ENCODE results near the gene MTRR. TPM values are rescaled to one million over a fixed set of nuclear protein-coding genes. Genes with fewer than 3 reads are reported as not detected.
A peak's percentile ranks its signal among the peaks of the same experiment; 100 is the strongest.

MTRR gene
- total and polyA plus RNA-seq, 11 donors, result 9.5 to 42.2 (median 28.7) TPM

GRCh38 chr5:7902666-7903625 lies 34.0 kb downstream of the MTRR start:
- Histone ChIP-seq H3K27me3 (no peaks in the 10 kb centered on the region), H3K9me3 (peaks cover 0 to 16% (median 5%) of the 10 kb centered on the region in 12 donors), H3K4me3 (no peak overlapping the region), H3K27ac (no peak overlapping the region), H3K4me1 (no peaks in the 10 kb centered on the region), H3K36me3 (peaks cover 0 to 91% (median 55%) of the 10 kb centered on the region in 9 donors)
- TF ChIP-seq CTCF (IDR thresholded peaks at IDR 0.05), result no peak
- 79 to 82% (median 80%) methylated on average over 9 of the region's 9 CpGs for WGBS, 4 donors
- ATAC-seq, result peak in 3 of 4 donors; percentile 18 to 78 (median 68)
- no peak for DNase-seq
- intact Hi-C loops (cut with DNase I), result no loop called here

GRCh38 chr5:7904170-7904569 lies 35.2 kb downstream of the MTRR start:
- no peaks in the 10 kb centered on the region for H3K27me3 ChIP-seq
- H3K9me3 ChIP-seq, result peaks cover 0 to 28% (median 14%) of the 10 kb centered on the region in 12 donors
- no peaks in the 10 kb centered on the region for H3K4me1 ChIP-seq
- intact Hi-C loops (cut with DNase I), result no loop called here
- DNase-seq, result no peak
- no peak for ATAC-seq
- 93 to 95% (median 93%) methylated on average over 2 of the region's 2 CpGs for WGBS, 4 donors
- TF ChIP-seq CTCF (IDR thresholded peaks at IDR 0.05) (no peak), POLR2A (IDR thresholded peaks at IDR 0.05) (no peak)
- no peak overlapping the region for H3K27ac ChIP-seq
- H3K4me3 ChIP-seq, result no peak overlapping the region
- peaks cover 0 to 91% (median 47%) of the 10 kb centered on the region in 9 donors for H3K36me3 ChIP-seq

- intact Hi-C loops (cut with DNase I), result no loop called here
- H3K36me3 ChIP-seq, result peaks cover 0 to 62% (median 12%) of the 10 kb centered on the region in 9 donors
Observed at GRCh38 chr5:7907612-7908011, 38.7 kb downstream of the MTRR start.

GRCh38 chr5:7908317-7908716 lies 39.4 kb downstream of the MTRR start:
- WGBS, 4 donors, result 91 to 100% (median 99%) methylated on average over 1 of the region's 1 CpG
- intact Hi-C loops (cut with DNase I), result no loop called here
- no peaks in the 10 kb centered on the region for H3K27me3 ChIP-seq
- H3K27ac ChIP-seq, result no peak overlapping the region
- TF ChIP-seq CTCF (IDR thresholded peaks at IDR 0.05) (no peak), POLR2A (IDR thresholded peaks at IDR 0.05) (no peak)
- H3K4me3 ChIP-seq, result no peak overlapping the region
- H3K9me3 ChIP-seq, result peaks cover 0 to 49% (median 19%) of the 10 kb centered on the region in 12 donors
- no peaks in the 10 kb centered on the region for H3K4me1 ChIP-seq
- ATAC-seq, result no peak
- DNase-seq, result no peak
- H3K36me3 ChIP-seq, result peaks cover 0 to 58% (median 10%) of the 10 kb centered on the region in 9 donors

More at GRCh38 chr5:7907612-7908011, 38.7 kb downstream of the MTRR start:
- 98 to 100% (median 100%) methylated on average over 1 of the region's 1 CpG for WGBS, 4 donors
- Histone ChIP-seq H3K27ac (no peak overlapping the region), H3K9me3 (peaks cover 0 to 42% (median 19%) of the 10 kb centered on the region in 12 donors), H3K4me3 (no peak overlapping the region), H3K4me1 (no peaks in the 10 kb centered on the region), H3K27me3 (no peaks in the 10 kb centered on the region)
- no peak for TF ChIP-seq POLR2A (IDR thresholded peaks at IDR 0.05)
- DNase-seq (no peak), ATAC-seq (no peak)
